ENCODE data around the gene PCDH12. TPM values are rescaled to one million over a fixed set of nuclear protein-coding genes. Genes with fewer than 3 reads are reported as not detected.

PCDH12 gene
- total and polyA plus RNA-seq, 2 of the 8 experiments (the other 6 are each of a cell fraction or from before 2014, with no cell fraction given), result 0.06 to 0.17 TPM

GRCh38 chr5:141994511-141995136 lies 36.6 kb upstream of the PCDH12 start (continued):
- no peak for TF ChIP-seq CHD7 (IDR thresholded peaks at IDR 0.05; ENCODE audit: insufficient replicate concordance, low read length)
- no peak for TF ChIP-seq CBX5 (IDR thresholded peaks at IDR 0.05; ENCODE audit: low read depth, low read length)
- no peak for TF ChIP-seq RNF2 (IDR thresholded peaks at IDR 0.05; ENCODE audit: borderline replicate concordance, low read depth, low read length, missing control alignments, poor library complexity, severe bottlenecking)
- no peak for TF ChIP-seq KDM5A (IDR thresholded peaks at IDR 0.05; ENCODE audit: low read length)
